ENCODE results near the gene COMMD9.

COMMD9 gene

GRCh38 chr11:36233204-36233603, 56.0 kb downstream of the COMMD9 start:
- H3K36me3 Mint-ChIP-seq (ENCODE audit: low read depth) = no peaks in the 10 kb centered on the region
- H3K4me3 Mint-ChIP-seq = no peak overlapping the region
- H3K4me1 Mint-ChIP-seq (ENCODE audit: low read depth) = no peaks in the 10 kb centered on the region

DNA sequence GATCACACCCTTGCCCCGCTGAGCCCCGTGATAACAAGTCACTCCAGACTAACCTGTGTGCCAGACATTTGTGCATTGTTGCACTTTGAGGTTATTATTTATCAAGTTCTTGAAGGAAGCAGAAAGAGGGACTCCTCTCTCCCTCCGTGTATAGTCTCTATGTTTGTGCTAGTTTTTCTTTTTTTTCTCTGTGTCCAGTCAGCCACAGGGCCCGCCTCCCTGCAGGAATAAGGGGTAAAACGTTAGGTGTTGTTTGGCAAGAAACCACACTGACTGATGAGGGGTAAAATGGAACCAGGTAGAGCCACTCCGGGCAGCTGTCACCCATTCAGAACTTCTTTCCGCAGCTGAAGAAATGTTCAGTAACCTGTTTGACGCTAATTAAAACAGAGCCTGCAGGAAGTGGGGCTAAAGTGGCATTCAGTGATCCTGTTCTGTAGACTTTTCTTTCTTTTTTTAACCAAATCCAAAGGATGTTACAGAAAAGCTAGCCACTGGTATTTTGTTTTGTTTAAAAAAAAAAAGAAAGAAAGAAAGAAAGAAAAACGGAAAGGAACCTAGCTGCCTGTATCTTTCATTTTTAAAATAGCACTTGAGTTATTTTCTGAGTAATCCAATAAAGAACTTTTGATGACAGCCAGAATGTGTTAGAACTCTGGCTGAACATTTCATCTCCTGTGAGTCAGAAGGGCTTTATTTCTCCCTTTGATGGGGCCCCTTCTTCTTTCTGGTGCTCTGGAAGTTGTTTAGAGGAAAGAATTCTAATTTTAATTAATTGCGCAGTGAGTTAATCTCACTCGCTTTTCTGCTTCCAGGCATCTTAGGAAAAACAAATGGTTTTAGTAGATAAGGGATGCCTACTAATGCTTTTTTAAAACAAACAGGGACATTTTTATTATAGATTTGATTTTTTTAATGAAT, 58.2 kb downstream of the COMMD9 start:
- Mint-ChIP-seq H3K4me3 (no peak overlapping the region), H3K4me1 (ENCODE audit: low read depth) (no peaks in the 10 kb centered on the region), H3K27me3 (ENCODE audit: low read depth) (no peaks in the 10 kb centered on the region), H3K36me3 (ENCODE audit: low read depth) (no peaks in the 10 kb centered on the region), H3K27ac (no peak overlapping the region), H3K9me3 (no peaks in the 10 kb centered on the region)

More at GRCh38 chr11:36233204-36233603, 56.0 kb downstream of the COMMD9 start:
- Mint-ChIP-seq H3K27me3 (ENCODE audit: low read depth) (peaks cover 10% of the 10 kb centered on the region), H3K9me3 (no peaks in the 10 kb centered on the region), H3K27ac (no peak overlapping the region)

GRCh38 chr11:36229091-36229705, 60.0 kb downstream of the COMMD9 start:
- no peak overlapping the region for H3K4me3 Mint-ChIP-seq
- no peaks in the 10 kb centered on the region for H3K9me3 Mint-ChIP-seq
- no peaks in the 10 kb centered on the region for H3K4me1 Mint-ChIP-seq (ENCODE audit: low read depth)
- H3K36me3 Mint-ChIP-seq (ENCODE audit: low read depth) = no peaks in the 10 kb centered on the region
- no peaks in the 10 kb centered on the region for H3K27me3 Mint-ChIP-seq (ENCODE audit: low read depth)
- H3K27ac Mint-ChIP-seq = no peak overlapping the region

DNA sequence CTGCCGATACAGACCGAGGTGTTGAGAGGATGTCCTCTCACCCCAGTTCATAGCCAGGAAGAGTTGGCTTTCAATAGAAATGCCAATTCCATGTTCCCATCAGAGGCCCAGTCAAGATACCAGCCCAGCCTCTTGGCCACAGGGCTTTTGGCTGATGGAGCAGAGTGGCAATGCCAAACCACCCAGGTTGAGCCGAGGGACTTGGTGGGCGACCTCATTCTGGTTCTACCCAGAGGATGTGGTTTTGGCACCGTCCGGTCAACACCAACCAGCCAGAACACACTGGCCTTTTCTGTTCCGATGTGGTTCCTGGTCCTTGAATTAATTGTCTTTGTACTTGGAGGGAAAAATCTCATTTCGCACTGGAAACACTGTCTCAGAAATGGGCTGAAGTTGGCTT, 60.5 kb downstream of the COMMD9 start:
- H3K36me3 Mint-ChIP-seq (ENCODE audit: low read depth) = no peaks in the 10 kb centered on the region
- no peak overlapping the region for H3K4me3 Mint-ChIP-seq
- no peak overlapping the region for H3K27ac Mint-ChIP-seq
- no peaks in the 10 kb centered on the region for H3K9me3 Mint-ChIP-seq
- H3K27me3 Mint-ChIP-seq (ENCODE audit: low read depth) = no peaks in the 10 kb centered on the region
- H3K4me1 Mint-ChIP-seq (ENCODE audit: low read depth) = no peaks in the 10 kb centered on the region

DNA sequence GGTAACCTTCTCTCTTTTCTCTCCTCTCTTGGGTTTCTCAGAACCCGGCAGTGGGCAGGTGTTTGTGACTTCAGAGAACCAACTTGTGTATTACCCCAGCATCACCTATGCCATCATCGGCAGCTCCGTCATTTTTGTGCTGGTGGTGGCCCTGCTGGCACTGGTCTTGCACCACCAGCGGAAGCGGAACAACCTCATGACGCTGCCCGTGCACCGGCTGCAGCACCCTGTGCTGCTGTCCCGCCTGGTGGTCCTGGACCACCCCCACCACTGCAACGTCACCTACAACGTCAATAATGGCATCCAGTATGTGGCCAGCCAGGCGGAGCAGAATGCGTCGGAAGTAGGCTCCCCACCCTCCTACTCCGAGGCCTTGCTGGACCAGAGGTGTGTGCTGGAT, 62.2 kb downstream of the COMMD9 start:
- Mint-ChIP-seq H3K27me3 (ENCODE audit: low read depth) (no peaks in the 10 kb centered on the region), H3K4me3 (no peak overlapping the region), H3K4me1 (ENCODE audit: low read depth) (no peaks in the 10 kb centered on the region), H3K36me3 (ENCODE audit: low read depth) (no peaks in the 10 kb centered on the region), H3K9me3 (no peaks in the 10 kb centered on the region), H3K27ac (no peak overlapping the region)

DNA sequence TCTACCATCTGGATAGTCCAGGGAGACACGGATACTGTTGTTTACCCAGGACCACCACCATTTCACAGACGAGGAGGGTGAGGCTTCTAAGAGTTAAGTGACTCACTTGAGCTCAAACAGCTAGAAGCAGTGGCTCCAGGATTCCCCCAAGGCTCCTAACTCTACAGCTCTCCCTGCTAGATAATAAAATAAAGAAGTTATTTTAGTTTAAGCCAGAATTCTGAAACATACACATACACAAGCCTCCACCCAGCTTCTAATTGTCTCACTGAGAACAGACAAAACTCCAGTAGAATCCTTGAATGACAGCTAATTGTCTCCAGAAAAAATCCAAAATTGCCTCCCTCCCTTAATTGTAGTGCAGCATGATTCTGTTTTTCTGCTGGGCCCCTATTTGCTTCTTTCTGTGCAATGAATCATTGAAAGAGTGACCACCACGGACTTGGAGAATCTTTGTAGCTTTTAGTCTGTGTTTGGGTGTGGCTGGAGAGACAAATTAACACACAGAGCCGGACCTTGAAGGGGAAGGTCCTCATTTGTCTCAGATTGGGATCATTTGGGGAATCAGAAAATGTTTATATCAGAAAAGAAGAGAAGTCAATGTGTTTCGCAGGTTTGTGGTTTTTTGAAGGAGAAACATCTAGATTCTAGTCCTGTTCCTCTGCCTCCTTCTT, 64.9 kb downstream of the COMMD9 start:
- Mint-ChIP-seq H3K4me3 (no peak overlapping the region), H3K27me3 (ENCODE audit: low read depth) (no peaks in the 10 kb centered on the region), H3K36me3 (ENCODE audit: low read depth) (no peaks in the 10 kb centered on the region), H3K27ac (no peak overlapping the region), H3K4me1 (ENCODE audit: low read depth) (no peaks in the 10 kb centered on the region), H3K9me3 (peaks cover 12% of the 10 kb centered on the region)

GRCh38 chr11:36222831-36223635, 66.2 kb downstream of the COMMD9 start:
- Mint-ChIP-seq H3K9me3 (peaks cover 14% of the 10 kb centered on the region), H3K27ac (no peak overlapping the region), H3K27me3 (ENCODE audit: low read depth) (no peaks in the 10 kb centered on the region), H3K4me3 (no peak overlapping the region), H3K36me3 (ENCODE audit: low read depth) (no peaks in the 10 kb centered on the region), H3K4me1 (ENCODE audit: low read depth) (no peaks in the 10 kb centered on the region)

All from T-helper 1 cell treated with Interleukin-12 subunit alpha and Interleukin-12 subunit beta and Interleukin-4 antibody, amounts not matched to agents 30 μg/mL and 1 μg/mL, for 36 hours (primary cell).